Adipose tissue (tissue), 3 donors: ENCODE results near the gene VPS54. TPM values are rescaled to one million over a fixed set of nuclear protein-coding genes. Genes with fewer than 3 reads are reported as not detected.

Experiments
- H3K27ac ChIP-seq: one replicate; pipeline ENCODE4 v1.5.1; 2013; ENCODE audit warnings: low read depth, low read length
- WGBS, 3 donors: extraction: QIAGEN DNeasy Blood & Tissue Kit; methylation state at CpG; one replicate each; pipeline ENCODE4 v1.1.7; 2013; 5-methylcytosine and 5-hydroxymethylcytosine counted together
- polyA plus RNA-seq, 3 donors: library from polyadenylated mRNA; stranded (reverse); fragments of 200-250 nt; gene quantifications; one replicate each; pipeline ENCODE4 v1.2.3, GENCODE V29; 2013
- donor health status: healthy with polysubstance abuse.
- donor health status: Bipolar disorder and iron deficiency.
- donor health status: healthy.

The VPS54 gene
- polyA plus RNA-seq, 3 donors, result 10.6 to 17.0 (median 12.3) TPM

DNA sequence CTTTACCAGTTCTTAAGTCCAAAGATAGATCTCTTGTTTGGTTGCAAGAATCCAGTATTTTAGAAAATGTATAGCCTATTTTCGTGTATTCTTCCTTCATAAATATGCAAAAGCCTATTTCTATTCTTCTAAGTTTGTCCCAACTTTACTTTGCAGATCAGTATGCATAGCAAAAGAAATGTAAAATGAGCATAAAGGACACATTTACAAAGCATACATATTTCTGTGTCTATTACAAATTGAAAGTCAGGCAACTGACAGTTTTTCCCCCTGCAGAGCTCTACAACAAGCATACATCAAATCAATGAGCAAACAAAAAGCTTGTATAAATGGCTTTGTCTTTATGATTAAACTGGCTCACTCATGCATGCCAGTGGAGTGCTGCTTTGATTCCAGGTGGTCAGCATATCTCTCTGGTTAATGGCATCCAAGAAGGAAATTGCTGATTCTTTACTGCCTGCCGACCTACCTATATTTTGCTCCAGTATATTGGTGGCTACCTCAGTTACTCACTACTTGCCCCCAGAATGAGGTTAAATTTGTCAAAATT, 10.0 kb upstream of the VPS54 start:
- H3K27ac ChIP-seq, result no peak overlapping the region
- WGBS, 3 donors, result 80 to 92% (median 89%) methylated on average over 2 of the region's 2 CpGs

DNA sequence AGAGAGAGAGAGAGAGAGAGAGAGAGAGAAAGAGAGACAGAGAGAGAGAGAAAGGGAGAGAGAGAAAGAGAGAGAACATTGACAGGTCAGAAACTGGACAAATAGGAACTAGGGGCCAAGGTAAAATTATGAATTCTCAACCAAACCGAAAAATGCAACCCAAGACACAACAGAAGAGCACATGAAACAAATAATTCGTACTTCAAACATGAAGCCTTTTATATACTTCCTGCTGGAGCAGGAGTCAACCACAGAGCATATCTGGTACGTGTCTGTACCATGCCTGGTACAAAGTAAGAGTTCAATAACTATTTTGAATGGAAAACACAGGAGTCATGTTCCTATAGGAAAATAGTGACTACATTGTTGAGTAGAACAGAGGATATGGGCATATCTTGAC, 6.5 kb upstream of the VPS54 start:
- WGBS, 3 donors, result 75 to 85% (median 77%) methylated on average over 3 of the region's 3 CpGs
- H3K27ac ChIP-seq, result no peak overlapping the region

DNA sequence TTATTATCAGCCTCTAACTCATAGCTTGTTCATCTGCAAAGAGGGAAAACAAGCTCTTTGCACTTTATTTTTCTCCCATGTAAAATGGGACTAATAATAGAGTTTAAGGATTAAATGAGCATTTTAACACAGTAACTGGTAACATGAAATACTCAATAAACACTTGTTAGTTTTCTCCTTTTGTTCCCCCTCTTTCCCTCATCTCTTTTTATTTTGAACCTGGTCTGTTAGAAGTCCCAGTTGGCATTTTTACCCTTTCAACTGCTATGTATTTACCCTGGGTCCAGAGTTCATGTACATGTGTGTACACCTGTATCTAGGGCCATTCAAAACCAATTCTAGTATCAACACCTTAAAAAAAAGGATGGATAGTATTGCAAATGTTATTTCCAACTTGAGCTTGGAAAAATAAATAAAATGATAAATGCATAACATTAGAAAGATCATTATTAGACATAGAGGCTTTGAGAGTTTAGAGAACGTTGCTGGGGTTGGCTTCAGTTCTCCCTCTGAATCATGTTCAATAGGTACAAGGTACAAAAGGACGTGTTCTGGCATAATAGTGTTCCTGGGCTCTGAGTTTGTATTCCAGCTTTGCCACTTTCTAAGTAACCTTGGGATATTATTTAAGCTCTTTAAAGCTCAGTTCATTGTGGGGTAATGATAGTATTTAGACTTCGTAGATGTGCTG, 5.2 kb upstream of the VPS54 start:
- 52 to 97% (median 76%) methylated on average over 3 of the region's 3 CpGs for WGBS, 3 donors
- no peak overlapping the region for H3K27ac ChIP-seq

DNA sequence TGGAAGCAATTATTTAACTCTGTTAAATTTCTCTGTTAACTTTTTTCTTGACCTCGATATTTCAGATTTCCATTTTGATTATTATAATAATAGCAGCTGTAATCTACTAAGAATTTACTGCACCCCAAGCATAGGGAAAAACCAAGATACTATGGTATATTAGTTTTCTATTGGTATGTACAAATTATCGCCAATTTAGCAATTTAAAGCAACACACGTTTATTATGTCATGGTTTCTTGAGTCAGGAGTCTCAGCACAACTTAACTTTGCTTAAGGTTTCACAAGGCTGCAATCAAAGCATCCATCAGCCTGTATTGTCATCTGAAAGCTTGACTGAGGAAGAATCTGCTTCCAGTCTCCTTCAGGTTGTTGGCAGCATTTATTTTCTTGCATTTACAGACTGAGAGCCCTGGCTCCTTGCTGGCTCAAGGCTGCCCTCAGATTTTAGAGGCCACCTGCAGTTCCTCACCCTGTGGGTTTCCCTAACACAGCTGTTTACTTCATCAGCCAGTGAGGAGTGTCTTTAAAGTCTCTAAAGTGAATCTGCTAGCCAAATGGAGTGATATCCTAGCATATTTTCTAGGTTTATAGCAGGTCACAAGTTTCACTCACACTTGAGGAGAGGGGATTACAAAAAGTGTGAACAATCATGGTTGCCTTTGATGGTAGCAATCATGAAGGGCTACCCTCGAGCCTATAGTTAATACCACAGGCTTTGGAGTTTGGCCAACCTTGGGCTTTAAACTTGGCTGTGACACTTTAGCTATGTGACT, 4.4 kb upstream of the VPS54 start:
- H3K27ac ChIP-seq, result no peak overlapping the region
- WGBS, 3 donors, result 72 to 87% (median 81%) methylated on average over 4 of the region's 4 CpGs

DNA sequence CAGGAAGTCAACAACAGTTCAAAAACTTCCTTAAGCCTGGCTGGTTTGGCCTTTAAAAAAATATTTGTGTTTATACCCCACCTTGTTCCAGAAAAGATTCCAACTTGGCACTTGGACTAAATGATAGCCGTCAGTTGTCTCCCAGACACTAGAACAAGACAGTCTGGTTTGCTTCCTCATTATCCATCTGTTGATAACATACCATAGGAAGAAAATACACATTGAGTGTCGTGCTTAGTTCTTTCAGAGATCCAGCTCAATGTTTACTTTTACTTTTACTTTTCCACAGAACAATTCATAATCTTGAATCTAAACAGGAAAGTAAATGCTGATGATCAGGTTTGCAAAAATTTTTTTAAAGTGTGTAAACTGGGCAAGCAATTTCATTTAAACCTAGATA, 2.4 kb upstream of the VPS54 start:
- no peak overlapping the region for H3K27ac ChIP-seq
- WGBS, 3 donors, result 16 to 27% (median 21%) methylated on average over 2 of the region's 2 CpGs

DNA sequence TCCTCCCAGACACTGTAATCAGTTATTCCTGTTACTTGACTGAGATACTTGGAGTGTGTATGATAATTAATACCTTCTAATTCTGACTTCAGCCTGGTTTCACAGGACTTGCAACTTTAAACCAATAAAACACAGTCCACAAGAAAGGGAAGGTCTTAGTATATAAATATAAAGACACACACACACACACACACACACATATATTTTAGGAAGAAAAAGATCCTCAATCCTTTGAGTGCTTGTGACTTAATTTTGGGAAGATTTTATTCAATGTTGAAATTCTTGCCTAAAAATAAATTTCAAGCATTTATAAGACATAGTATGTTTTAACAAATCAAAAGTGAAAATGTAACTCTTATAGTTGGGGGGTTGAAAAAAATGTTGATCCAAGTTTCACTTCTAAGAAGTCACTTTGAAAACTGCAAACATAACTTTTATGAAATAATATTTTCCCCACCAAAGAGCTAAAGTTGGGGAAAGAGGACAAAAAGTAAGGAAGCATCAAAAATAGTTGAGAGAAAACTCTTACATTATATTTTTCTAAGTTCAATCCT, 824 bp upstream of the VPS54 start:
- H3K27ac ChIP-seq, result peak overlapping the region; percentile 21

DNA sequence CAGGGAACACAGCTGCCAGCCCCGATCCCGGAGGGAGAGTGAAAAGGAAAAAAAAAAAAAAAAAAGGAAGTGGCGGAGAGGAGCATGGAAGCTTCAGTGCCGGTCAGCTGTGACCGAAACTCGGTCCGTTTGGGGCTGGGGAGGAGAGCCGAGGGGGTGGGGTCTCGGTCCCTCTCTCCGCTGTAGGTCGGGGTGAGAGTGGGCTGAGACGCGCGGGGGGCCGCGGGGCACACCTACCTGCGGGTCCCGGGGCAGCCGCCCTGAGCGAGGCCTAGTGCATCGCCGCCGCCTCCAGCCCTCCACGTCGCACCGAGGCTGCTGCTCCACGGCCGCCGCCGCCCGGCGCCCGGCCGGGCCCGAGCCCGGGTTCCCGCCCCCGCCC, 536 bp downstream of the VPS54 start:
- H3K27ac ChIP-seq, result peak overlapping the region; percentile 96
- WGBS, 3 donors, result 0 to 1% (median 0%) methylated on average over 27 to 37 of the region's 38 CpGs

DNA sequence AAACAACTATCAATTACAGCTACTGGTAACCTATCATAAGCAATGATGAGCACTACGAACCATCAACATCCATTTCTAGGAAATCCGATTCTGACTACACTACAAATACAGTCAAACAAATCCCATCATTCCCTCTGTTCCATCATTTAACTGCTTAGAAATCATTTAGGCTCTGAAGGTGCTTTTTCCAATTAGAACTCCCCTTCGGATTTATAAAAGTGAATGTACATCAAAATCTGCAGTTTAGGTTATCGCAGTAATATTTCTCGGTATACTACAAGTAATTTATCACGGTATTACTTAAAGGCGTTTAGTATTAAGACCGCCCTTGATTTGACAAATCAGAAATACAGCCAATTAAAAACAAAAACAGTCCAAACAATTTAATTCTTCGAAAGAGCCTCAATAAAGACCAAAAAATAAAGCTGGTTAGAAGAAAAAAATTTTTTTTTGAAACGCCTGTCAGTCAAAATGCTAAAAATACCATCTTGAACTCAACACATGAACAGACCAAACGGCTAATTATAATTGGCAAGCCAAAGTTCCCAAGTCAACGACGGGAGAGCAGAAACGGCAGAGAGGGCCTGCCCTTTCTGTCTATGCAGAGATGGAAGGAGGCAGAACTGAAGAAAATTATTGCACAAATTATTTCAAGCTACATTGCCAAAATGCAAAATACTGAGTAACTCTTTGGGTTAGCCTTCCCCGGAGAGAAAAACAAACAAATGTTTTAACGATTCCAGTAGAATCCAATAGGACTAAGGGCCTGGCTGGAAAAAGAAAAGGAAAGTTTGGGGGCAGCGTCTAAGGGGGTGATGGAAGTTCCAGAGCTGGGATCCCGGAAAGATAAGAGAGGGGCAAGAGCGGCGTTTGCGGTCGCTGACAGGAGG, 1.2 kb downstream of the VPS54 start:
- peak overlapping the region; percentile 96 for H3K27ac ChIP-seq
- WGBS, 3 donors, result 3 to 11% (median 8%) methylated on average over 22 of the region's 22 CpGs

DNA sequence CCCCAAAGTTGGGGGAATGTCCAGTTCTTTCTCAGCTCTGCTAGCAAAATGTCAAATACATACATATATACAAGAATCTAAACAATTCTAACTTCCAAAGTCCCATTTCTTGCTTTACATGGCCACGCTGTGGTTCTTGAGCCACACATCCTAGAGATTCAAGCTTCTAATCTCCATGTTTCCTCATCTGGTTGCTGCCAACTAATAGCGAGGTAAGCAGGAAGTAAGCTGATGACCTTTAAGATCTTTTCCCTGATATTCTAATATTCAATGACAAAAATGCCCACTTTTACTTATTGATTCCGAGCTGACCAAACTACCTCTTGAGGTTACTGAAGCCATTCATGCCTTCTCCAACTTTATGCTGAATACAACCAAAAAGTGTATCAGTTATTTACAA, 3.3 kb downstream of the VPS54 start:
- no peak overlapping the region for H3K27ac ChIP-seq
- WGBS, 3 donors, result 61 to 82% (median 68%) methylated on average over 3 of the region's 3 CpGs

DNA sequence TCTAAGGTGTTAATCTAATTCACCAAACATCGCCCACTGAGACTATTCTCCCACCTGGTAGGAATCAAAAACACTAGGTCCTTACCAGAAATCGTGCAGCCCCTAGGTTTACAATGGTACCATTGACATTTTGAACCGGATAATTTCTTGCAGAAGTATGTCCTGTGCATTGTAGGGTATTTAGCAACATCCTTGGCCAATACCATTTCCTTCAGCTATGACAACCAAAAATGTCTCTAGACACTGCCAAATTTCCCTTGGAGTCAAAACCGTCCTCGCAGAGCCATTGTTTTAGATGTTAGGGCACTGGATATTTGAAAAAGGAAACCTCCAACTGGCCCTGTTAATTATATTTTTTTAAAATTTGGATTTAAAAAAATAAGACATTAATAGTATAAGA, 3.8 kb downstream of the VPS54 start:
- no peak overlapping the region for H3K27ac ChIP-seq
- 40 to 87% (median 56%) methylated on average over 5 of the region's 5 CpGs for WGBS, 3 donors

DNA sequence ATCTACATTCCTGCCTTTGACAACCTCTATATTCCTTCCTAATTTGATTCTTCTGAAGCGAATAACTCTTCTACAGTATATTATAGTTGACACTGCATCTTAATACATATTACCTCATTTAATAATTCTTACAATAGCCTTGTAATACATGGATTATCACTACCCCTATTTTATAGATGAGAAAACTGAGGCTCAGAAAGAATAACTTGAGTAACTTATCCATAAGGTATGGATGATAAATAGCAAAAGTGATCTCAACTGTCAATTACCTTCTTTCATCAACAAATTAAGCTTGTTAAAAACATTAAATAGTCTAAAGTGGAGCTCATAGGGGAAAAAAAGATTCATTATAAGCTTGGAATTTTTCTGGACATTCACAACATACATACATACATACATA, 4.6 kb downstream of the VPS54 start:
- 96 to 100% (median 98%) methylated on average over 1 of the region's 1 CpG for WGBS, 3 donors
- no peak overlapping the region for H3K27ac ChIP-seq

DNA sequence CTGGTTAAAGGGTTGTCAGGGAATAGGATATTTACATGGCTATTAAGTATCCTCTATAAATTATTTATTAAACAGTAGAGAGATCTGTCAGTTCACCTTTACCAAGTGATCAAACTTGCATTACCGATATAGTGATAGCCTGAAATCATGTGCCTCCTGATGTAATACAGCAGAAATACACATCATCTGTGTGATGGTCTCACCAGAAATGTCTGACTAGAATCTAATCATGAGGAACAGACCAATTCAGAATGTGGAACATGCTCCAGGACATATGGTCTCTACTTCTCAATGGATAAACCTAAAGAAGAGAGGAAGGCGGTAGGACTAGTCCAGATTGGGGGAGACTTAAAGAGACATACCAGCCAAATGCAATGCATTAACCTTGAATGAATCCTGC, 6.2 kb downstream of the VPS54 start:
- no peak overlapping the region for H3K27ac ChIP-seq
- 89 to 98% (median 95%) methylated on average over 2 of the region's 2 CpGs for WGBS, 3 donors

DNA sequence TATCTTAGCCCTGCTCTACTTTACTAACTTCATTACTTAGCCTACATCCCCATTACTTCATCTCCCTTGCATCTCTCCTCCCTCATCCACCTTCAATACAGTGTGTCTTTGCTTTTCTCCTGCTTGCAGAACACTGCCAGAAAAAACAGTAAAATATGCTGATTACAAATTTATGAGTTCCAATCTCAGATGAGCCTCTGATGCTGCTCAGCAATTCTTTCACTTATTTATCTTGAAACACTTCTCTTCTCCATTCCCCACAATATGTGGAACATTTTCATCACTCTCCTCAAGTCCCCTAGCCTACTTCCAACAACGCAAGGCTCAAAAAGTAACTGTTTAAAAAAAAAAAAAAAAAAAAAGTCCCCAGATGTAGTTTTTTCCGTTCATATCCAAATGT, 7.1 kb downstream of the VPS54 start:
- 63 to 84% (median 81%) methylated on average over 2 of the region's 2 CpGs for WGBS, 3 donors
- H3K27ac ChIP-seq, result no peak overlapping the region

DNA sequence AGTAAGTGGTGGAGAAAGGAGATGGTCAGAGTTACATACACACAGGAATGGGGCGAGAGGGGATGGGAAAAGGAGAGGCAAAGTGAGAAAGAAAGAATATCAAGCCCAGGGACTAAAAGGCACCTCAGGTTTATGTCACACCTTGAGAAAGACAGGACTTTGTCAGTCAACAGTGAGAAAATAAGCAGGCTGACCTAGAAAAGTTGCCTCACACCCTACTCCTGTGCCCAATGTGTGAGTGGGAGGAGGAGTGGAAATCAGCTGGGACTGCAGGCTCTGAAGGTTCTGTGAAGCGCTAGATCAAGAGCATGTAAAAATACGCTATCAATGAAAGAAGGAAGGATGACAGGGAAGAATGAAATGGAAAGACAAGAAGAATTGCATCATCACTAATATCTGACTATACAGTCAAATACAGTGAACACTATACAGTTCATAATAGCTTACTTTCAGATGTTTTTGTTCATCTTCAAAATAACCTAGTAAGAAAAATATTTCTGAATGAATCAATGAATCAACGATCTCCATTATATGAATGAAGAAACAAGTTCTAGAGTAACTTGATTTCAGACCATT, 10.7 kb downstream of the VPS54 start:
- WGBS, 3 donors, result 79 to 96% (median 92%) methylated on average over 4 of the region's 4 CpGs
- H3K27ac ChIP-seq, result no peak overlapping the region

DNA sequence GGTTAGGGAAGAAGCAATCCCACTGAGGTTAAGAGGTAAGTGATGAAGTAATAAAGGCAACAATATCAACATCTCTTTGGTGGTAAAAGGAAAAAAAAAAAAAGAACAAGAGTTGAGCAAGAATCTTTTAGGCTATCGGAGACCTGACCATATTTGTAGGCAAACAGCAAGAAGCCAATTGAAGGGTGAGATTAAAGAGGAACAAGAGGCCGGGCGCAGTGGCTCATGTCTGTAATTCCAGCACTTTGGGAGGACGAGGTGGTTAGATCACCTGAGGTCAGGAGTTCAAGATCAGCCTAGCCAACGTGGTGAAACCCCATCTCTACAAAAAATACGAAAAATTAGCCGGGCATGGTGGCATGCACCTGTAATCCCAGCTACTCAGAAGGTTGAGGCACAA, 11.3 kb downstream of the VPS54 start:
- 63 to 89% (median 78%) methylated on average over 7 of the region's 7 CpGs for WGBS, 3 donors
- no peak overlapping the region for H3K27ac ChIP-seq

DNA sequence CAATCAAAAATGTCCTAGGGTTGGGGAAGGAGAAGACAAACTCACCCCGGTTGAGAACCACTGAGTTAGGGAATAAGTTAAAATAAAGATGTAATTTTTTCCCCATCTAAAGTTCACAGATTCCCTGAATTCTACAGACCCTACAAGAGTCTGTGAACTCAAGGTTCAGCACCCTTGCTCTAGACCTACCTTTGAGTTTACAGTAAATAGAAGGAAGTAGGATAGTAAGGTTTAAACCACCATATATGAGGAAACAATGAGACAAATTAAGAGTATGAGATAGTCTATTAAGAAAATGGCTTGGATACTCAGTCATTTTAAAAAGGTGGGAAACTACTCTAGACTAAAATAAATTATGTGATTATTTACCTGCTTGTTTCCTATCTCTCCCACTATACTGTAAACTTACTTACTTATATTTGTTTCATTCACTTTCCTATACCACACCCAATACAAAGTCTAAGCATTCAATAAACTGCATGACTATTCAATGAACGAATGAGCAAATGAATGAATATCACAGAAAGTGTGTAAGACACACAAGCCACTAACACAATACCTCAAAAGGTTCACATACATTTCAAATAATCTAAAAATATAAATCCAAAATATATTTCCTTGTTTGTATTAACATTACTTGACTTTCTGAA, 13.4 kb downstream of the VPS54 start:
- no peak overlapping the region for H3K27ac ChIP-seq
- WGBS, 3 donors, result 96 to 98% (median 97%) methylated on average over 2 of the region's 2 CpGs

DNA sequence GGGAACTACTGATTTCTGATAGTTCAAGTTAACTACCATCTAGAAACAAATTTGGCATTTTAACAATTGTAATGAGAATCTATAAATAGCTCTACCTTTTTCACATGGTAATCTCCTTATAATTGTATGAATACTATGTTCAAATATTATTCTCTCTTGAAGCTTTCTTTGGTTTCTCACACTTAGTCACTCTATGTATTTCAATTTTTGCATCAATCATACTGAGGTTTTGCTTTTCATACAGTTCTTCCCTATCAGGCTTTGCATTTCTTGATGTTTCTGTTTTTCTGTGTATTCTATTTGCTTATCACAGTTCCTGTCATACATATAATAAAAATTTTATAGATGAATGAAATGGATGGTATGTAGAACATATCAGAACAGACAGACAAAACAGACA, 16.0 kb downstream of the VPS54 start:
- no peak overlapping the region for H3K27ac ChIP-seq
